Ishikawa (cell line): ENCODE results near the gene C7orf57.

ENCODE experiments used
- CEBPB ChIP-seq: IDR thresholded peaks from 2 replicates; pipeline ENCODE4 v1.6.1; 2012
- CREB1 ChIP-seq: IDR thresholded peaks from 2 replicates; pipeline ENCODE4 v1.6.1; 2012; ENCODE audit warnings: low read depth
- EGR1 ChIP-seq: IDR thresholded peaks from 2 replicates; pipeline ENCODE4 v1.6.1; 2012
- EP300 ChIP-seq: IDR thresholded peaks from 2 replicates; pipeline ENCODE4 v1.6.1; 2012; ENCODE audit warnings: borderline replicate concordance
- FOXM1 ChIP-seq: IDR thresholded peaks from 2 replicates; pipeline ENCODE4 v1.6.1; 2012; ENCODE audit warnings: low read depth, borderline replicate concordance
- MAX ChIP-seq: IDR thresholded peaks from 2 replicates; pipeline ENCODE4 v1.6.1; 2012
- NFIC ChIP-seq: IDR thresholded peaks from 2 replicates; pipeline ENCODE4 v1.6.1; 2012
- RAD21 ChIP-seq: IDR thresholded peaks from 2 replicates; pipeline ENCODE4 v1.6.1; 2012; ENCODE audit warnings: low read depth
- REST ChIP-seq: IDR thresholded peaks from 2 replicates; pipeline ENCODE4 v1.6.1; 2012; ENCODE audit warnings: low read depth, mild to moderate bottlenecking
- TAF1 ChIP-seq: IDR thresholded peaks from 2 replicates; pipeline ENCODE4 v1.6.1; 2012; ENCODE audit warnings: low read depth, mild to moderate bottlenecking
- TCF12 ChIP-seq: IDR thresholded peaks from 2 replicates; pipeline ENCODE4 v1.6.1; 2012; ENCODE audit warnings: low read depth
- TEAD4 ChIP-seq: IDR thresholded peaks from 2 replicates; pipeline ENCODE4 v1.6.1; 2012
- USF1 ChIP-seq: IDR thresholded peaks from 2 replicates; pipeline ENCODE4 v1.6.1; 2012
- YY1 ChIP-seq: IDR thresholded peaks from 2 replicates; pipeline ENCODE4 v1.6.1; 2012; ENCODE audit warnings: low read depth
- ZBTB7A ChIP-seq: IDR thresholded peaks from 2 replicates; pipeline ENCODE4 v1.6.1; 2012; ENCODE audit warnings: low read depth

Gene C7orf57

GRCh38 chr7:48031111-48031510, 4.2 kb upstream of the C7orf57 start:
- no peak for TF ChIP-seq TCF12
- no peak for TF ChIP-seq TEAD4

- TF ChIP-seq RAD21 (no peak), REST (no peak), CREB1 (no peak), EGR1 (no peak), USF1 (no peak)
These were observed 1.4 kb upstream of the C7orf57 start for GRCh38 chr7:48033922-48034321.

- TF ChIP-seq ZBTB7A (no peak), USF1 (0 out of 2 replicates have a peak, but pooled peaks have one; percentile 4), MAX (peak; percentile 65; the same call in 1 of the 2 replicates), YY1 (no peak)
These were observed 680 bp downstream of the C7orf57 start for GRCh38 chr7:48035967-48036478.

GRCh38 chr7:48038815-48039506, 3.6 kb downstream of the C7orf57 start:
- TF ChIP-seq FOXM1 (no peak), MAX (no peak), USF1 (no peak), TCF12 (no peak), CREB1 (no peak), TAF1 (no peak), EP300 (no peak), RAD21 (no peak), REST (no peak), TEAD4 (no peak), NFIC (no peak), ZBTB7A (no peak), CEBPB (no peak)

GRCh38 chr7:48040944-48041652, 5.8 kb downstream of the C7orf57 start:
- TF ChIP-seq CEBPB (no peak), CREB1 (no peak), TCF12 (no peak), FOXM1 (no peak), MAX (no peak), ZBTB7A (no peak)

- TF ChIP-seq YY1 (no peak), CEBPB (no peak), TCF12 (no peak), CREB1 (no peak), USF1 (no peak), EP300 (no peak), ZBTB7A (no peak), EGR1 (no peak), FOXM1 (no peak), NFIC (no peak), TAF1 (no peak), MAX (no peak), RAD21 (no peak), TEAD4 (no peak), REST (no peak)
These were observed 6.3 kb downstream of the C7orf57 start for GRCh38 chr7:48041653-48041970.
